HG03378 (cell line): ENCODE measurements around the gene ARID3A.
A peak's percentile ranks its signal among the peaks of the same experiment; 100 is the strongest.

ENCODE experiments used
- ATAC-seq: cut with Tn5 transposase; IDR thresholded peaks from one replicate; pipeline ENCODE4 v1.9.1; 2021; ENCODE audit warnings: mild to moderate bottlenecking, moderate library complexity; ENCODE audit not compliant: unreplicated experiment

The ARID3A gene

DNA sequence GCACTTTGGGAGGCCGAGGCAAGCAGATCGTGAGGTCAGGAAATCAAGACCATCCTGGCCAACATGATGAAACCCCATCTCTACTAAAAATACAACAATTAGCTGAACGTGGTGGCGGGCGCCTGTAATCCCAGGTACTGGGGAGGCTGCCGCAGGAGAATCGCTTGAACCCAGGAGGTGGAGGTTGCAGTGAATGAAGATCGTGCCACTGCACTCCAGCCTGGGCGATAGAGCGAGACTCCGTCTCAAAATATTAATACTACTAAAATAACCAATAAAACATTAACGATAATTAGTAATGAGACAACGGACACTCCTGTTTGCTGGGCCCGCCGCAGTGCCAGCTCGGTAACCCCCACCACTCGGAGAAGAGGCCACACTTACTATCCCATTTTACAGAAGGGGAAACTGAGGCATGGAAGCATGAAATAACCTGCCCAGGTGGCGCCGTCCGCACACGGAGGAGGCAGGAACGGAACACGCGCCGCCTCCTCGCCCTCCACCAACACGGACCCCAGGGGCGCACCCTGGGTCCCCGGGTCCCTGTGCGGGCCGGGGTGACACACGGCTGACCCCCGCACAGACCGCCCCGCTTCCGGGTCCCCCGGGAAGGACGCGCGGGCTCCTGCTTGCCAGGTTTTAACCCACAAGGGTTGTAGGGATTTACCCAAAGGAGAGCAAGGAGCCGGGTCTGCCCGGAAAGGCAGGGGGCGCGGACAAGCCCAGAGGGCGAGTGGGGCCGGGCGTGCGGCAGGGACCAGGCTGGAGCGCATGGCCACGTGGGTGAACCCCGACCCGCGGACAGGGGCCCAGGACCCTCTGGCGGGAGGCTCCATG, 14.4 kb upstream of the ARID3A start:
- no peak for ATAC-seq

DNA sequence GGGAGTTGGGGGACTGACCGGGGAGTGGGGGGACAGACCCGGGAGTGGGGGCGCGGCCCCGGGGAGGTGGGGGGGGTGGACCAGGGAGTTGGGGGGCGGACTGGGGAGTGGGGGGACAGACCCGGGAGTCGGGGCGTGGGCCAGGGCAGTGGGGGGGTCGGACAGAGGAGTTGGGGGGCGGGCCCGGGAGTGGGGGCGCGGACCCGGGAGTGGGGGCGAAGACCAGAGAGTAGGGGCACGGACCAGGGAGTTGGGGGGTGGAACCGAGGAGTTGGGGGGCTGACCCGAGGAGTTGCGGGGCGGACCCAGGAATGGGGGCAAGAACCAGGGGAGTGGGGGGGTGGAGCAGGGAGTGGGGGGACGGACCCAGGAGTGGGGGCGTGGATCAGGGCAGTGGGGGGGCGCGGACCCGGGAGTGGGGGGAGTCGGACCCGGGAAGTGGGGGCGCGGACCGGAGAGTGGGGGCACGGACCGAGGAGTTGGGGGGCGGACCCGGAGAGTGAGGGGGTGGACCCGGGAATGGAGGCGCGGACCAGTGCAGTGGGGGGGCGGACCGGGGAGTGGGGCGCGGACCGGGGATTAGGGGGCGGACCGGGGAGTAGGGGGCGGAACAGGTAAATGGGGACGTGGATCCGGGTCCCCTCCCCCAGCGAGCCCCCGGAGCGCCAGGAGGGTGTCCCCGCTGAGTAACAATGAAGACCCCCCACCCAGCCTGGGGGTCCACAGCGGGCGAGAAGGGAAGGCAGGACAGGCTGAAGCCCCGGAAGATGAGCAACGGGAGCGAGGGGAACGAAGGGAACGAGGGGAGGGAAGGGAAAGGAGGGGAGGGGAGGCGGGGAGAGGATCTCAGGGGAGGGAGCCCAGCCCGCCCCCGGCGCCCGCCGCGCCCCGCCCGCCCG, 13.4 kb upstream of the ARID3A start:
- no peak for ATAC-seq

DNA sequence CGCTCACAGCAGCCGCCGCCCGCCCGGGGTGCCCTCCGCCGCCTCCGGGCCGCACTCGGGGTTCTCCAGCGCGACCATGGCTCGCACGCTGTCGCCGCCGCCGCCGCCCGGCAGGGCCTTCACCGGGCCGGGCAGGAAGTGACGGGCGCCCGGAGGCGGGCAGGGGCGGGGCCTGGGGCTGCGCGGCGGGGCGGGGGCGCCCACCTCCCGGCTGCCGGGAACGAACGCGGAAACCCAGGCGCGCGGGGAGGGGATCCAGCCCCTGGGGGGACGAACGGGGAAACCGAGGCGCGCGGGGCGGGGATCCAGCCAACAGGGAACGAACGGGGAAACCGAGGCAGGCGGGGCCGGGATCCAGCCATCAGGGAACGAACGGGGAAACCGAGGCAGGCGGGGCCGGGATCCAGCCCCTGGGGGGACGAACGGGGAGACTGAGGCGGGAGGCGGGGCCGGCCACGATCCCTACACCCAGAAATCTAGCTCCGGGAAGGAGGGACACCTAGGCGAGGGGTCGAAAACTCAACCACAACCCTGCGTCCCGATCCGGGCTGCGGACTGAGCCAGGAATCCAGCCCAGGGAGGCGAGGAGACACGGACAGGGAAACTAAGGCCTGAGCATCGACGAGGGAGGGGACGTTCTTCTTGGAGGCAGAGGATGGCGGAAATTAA, 12.6 kb upstream of the ARID3A start, which contains the start of gene R3HDM4:
Gene R3HDM4, minus strand, starts transcription at position 140 of the 669 bp plus-strand sequence. Its CDS starts 62 bp downstream, at position 78.
- ATAC-seq, result no peak

DNA sequence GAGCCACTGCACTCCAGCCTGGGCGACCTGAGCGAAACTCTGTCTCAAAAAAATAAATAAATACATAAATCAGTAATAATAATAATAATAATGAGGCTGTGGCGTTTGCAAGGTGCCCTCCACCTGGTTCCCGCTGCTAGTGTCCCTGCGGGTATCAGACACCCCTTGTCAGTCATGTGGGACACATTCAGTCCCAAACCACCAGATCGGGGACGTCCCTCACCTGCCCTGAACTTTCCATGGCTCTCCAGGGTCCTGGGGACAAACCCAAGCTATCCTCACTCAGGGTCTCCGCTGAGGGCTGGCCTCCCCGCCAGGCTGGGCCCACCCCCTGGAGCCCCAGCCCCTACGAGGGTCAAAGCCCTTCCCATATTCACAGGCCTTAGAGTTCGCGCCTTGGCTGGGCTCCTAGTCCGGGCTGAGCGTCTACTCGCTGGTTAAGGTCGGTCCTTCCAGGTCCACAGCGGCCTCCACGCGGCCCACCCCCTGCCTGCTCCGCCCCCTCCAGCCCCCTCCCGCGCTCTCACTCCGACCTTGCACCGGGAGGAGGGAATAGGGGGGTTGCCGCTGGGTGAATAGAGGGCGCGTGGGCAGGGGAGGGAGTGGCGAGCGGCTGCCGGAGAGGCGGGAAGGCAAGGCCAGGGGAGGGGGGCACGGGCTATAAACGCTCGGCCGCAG, 9.1 kb upstream of the ARID3A start:
- no peak for ATAC-seq

DNA sequence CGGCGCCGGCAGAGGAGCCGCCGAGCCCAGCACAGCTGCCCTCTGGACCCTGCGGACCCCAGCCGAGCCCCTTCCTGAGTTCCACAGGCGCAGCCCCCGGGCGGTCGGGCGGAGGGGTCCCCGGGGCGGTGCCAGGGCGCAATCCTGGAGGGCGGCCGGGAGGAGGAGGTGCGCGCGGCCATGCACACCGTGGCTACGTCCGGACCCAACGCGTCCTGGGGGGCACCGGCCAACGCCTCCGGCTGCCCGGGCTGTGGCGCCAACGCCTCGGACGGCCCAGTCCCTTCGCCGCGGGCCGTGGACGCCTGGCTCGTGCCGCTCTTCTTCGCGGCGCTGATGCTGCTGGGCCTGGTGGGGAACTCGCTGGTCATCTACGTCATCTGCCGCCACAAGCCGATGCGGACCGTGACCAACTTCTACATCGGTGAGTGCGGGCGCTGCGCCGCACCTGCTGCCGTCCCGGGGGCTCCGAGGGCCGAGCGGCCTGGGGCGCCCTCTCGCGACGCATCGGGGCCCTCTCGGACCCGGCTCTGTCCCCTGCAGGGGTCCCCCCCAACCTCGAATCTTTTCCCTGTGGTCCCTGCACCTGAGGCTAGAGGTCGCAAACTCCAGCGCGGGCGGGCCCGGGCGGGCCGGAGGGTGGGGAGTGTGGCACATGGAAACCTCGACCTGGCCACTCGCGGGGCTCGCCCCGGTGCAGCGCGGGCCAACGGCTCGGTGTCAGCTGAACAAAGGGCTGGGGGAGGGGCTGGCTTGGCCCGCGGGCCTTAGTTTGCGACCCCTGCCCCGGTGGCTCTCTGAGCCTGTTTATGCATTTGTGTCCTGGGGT, 8.3 kb upstream of the ARID3A start, which contains the start of gene KISS1R:
Gene KISS1R, plus strand, starts transcription at position 11 of the 829 bp plus-strand sequence. Its CDS starts 170 bp downstream, at position 181.
- ATAC-seq, result no peak

DNA sequence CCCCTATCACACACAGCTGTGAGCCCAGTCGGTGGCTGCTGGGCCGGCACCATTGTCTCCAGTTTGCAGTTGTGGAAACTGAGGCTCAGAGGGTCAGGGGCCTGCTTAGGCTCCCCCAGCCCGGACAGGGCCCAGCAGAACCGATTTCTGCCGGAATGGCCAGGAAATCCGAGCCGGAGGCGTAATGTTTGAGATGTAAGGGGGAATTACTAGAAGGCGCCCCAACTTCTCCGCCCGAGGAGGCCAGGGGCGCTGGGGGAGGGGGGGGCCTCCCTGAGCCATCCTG, 7.7 kb upstream of the ARID3A start:
- no peak for ATAC-seq

DNA sequence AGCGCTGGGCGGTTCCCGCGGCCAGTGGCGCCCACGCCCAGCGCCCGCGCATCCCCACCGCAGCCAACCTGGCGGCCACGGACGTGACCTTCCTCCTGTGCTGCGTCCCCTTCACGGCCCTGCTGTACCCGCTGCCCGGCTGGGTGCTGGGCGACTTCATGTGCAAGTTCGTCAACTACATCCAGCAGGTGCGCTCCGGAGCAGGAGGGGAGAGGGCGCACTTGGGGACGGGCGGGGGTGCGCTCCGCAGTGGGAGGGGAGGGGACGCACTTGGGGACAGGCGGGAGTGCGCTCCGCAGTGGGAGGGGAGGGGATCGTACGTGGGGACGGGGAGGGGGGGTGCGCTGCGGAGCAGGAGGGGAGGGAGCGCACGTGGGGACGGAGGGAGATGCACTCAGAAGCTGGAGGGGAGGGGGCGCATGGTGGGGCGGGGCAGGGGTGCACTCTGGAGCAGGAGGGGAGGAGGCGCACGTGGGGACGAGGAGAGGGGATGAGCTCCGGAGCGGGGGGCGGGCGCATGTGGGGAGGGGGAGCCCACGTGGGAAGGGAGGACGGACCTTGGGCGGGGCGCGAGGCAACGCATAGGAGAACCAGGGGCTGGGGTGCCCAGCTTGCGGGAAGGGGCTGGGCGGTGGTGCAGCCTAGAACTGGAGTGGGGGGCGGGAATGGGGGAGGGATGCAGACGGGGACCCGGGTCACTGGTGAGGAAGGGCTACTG, 7.2 kb upstream of the ARID3A start:
- ATAC-seq, result no peak

DNA sequence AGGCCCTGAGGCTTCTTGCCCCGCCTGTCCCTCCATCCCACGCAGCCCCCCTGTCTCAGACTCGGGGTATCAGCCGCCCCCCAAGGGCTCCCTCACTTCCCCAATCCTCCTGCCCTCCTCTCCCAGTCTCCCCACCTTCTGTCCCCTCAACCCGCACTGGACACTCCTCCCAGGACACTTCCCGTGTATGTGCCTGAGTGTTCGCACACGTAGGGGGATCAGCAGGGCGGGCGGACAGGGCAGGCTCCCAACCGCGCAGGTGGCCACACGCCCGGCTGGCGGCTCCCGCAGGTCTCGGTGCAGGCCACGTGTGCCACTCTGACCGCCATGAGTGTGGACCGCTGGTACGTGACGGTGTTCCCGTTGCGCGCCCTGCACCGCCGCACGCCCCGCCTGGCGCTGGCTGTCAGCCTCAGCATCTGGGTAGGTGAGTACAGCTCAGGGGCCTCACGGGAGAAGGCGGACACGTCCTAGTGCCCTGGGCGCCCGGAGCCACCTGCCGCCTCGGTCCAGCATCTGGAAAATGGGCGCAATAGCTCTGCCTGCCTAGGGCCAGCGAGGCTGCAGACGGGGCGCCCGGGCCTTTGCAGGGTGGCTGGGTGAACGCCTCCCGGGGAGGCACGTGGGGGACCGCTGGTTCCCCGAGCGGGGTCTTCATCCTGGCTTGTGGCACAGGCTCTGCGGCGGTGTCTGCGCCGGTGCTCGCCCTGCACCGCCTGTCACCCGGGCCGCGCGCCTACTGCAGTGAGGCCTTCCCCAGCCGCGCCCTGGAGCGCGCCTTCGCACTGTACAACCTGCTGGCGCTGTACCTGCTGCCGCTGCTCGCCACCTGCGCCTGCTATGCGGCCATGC, 6.4 kb upstream of the ARID3A start:
- ATAC-seq, result no peak

DNA sequence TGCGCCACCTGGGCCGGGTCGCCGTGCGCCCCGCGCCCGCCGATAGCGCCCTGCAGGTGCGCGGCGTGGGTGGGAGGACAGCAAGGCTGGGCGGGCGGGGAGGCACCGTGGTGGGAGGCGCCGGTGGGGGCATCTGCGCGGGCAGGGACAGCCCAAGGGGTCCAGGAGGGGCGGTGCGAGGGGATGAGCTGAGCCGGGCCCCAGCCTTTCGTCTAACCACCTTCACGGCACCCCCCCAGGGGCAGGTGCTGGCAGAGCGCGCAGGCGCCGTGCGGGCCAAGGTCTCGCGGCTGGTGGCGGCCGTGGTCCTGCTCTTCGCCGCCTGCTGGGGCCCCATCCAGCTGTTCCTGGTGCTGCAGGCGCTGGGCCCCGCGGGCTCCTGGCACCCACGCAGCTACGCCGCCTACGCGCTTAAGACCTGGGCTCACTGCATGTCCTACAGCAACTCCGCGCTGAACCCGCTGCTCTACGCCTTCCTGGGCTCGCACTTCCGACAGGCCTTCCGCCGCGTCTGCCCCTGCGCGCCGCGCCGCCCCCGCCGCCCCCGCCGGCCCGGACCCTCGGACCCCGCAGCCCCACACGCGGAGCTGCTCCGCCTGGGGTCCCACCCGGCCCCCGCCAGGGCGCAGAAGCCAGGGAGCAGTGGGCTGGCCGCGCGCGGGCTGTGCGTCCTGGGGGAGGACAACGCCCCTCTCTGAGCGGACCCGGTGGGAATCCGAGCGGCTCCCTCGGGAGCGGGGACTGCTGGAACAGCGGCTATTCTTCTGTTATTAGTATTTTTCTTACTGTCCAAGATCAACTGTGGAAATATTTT, 5.6 kb upstream of the ARID3A start:
- ATAC-seq, result no peak

DNA sequence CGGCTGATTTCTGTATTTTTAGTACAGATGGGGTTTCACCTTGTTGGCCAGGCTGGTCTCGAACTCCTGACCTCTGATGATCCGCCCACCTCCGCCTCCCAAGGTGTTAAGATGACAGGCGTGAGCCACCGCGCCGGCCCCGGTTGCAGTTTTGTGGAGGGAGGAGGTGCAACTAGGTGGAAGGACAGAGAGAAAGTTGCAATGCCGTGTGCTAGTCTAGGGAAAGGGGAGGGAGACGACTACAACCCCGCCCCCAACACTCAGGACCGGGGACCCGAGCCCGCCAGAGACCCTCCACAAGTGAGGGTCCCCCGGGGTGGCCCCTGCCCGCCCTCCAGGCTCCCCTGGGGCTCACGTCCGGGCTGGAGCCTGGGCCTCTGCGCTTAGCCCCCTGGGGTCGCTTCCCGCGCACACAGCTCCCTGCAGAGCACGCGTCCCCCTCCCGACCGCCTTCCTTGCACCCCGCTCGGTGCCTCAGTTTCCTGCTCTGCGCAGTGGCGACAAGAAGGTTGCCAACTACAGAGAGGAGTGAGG, 1.2 kb upstream of the ARID3A start:
- no peak for ATAC-seq

DNA sequence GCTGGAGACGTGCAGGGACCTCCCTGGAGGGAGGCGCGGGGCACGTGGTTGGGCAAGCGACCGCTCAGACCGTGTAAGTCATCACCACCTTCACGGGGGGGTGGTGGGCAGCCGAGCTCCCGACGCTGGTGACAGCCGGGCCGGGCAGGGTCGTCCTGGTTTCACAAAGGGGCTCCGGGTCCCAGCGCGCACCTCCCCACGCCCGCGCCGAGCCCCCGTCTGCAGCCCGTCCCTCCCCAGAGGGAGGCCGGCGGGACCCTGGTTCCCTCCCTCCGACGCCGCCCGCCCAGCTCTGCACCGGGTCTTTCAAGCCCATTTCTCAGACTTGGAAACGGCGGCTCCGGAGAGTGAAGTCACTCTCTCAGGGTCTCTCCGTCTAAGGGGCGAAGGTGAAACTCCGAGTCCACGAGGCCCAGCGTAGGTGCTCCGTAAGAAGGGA, 729 bp upstream of the ARID3A start:
- peak; percentile 49 for ATAC-seq

DNA sequence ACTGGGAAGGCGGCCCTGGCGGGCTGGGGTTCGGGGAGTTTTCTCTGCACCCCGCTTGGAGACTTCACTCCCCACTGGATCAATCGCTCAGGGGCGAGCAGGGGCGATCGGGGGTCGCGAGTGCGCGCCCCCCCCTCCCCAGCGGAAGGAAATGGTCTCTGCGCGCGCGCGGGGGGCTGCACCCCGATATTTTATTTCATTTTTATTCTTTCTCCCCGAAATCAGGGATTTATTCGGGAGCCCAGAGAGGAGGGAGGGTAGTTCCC, 421 bp downstream of the ARID3A start:
- no peak for ATAC-seq

DNA sequence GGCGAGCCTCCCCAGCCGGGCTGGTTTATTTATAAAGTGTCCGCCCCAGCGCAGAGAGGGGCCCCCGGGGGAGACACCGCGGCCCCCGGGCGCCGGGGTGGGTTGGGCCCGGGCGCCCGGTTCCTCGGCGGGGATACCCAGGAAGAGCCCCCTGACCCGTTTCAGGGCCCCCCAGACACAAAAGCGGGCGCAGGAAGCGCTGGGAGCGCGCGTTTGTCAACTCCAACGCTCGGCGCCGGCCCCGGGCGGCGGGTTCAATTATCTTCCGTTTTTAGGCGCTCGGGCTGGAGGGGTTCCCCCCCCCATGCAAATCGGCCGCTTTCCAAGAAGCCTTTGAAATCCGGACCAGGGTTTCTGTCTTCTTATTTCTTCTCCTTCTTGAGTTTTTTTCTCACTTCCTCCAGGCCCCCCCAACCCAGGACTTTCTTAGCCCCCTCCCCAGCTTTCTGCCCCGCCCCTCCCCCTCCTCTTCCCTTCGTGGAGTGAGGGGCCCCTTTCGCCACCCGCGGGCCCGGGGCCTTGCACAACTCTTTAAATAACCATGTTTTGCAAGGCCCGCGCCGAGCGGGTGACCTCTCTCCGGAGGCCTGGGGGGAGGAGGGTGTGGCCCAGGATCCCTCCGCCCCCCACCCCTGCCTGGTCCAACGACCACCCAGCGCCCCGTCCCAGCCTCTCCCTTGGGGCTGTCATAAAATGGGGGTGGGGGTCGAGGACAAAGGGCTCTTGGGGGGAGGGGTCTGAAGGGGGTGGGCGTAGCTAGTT, 935 bp downstream of the ARID3A start:
- ATAC-seq, result no peak

DNA sequence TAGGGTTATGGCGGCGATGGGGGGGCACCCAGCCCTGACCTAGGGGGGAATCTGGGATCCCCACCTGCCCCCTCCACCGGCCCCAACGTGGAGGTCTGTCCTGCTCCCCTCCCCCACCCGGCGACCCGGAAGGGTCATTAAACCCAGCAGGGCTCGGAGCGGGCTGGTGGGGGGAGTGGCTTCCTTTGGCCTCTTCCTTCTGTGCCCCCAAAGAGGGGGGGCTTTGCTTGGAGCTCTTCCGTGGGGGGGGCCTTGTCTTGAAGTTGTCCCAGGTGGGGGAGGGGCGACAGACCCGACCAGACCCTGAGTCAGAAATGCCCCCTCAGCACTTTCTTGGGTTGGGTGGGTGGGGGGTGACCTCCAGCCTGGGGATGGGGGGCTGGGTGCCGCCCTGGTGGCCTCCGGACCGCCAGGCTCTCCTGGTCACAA, 1.5 kb downstream of the ARID3A start:
- ATAC-seq, result no peak

DNA sequence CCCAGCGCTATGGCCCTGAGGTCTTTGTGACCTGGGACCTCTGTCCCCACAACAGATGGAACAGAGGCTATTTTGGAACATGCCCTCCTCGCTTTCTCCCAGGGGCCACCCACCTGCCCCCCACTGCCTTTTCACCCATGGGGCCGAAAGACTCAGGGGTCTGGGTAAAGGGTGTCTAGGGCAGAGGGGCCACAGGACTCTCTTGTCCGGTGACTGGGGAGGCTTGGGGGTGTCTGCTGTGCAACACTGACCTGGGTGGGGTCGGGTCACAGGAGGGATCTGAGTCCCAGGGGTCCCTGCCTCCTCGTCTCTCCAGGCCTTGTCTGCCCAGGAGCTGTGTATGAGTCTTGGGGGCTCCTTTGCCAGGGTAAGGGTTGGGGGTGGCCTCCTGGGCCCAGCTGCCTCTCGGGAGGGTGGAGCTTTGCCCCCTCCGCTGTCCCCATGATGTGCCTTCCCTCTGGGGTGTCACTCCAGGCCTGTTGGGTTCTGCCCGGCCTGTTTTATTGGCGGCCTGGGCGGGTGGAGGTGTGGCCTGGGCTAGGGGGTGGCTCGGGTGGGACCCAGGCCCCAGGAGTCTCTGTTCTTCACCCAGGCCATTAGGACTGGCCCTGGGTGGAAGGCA, 2.1 kb downstream of the ARID3A start:
- no peak for ATAC-seq

DNA sequence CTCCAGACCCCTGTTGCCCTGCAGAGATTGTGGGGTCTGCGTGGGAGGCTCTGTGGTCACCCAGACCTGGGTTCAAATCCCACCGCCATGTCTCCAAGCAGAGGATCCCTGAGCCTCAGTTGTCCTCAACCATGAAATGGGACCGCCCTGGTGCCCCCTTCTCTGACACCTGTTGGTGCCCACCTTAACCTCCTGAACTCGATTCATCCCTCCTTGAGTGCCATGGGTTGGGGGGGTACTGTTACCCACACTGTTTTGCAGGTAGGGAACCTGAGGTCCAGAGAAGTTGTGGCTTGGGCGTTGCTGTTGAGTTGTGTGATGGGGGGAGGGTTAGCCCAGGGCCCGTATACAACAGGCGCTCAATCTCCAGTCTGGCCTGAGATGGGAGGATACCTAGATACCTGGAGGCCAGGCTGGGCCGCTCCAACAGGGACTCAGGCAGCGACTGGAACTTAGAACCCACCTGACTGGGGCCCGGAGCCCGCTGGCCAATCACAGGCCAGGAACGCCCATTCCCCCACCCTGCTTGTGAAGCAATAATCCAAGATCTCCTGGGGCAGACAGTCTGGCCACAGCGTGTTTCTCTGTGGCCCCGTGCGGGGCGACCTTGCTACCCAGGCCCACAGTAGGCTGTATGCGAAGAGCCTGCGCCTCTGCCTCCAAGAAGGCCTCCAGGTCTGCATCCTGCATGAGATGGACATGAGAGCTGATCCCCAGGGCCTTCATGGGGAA, 2.8 kb downstream of the ARID3A start:
- no peak for ATAC-seq
